ENCODE results near the gene ACD. TPM values are rescaled to one million over a fixed set of nuclear protein-coding genes. Genes with fewer than 3 reads are reported as not detected.
A peak's percentile ranks its signal among the peaks of the same experiment; 100 is the strongest.

The ACD gene
- total RNA-seq, 1 experiment from 2014 or later = 41.3 TPM

DNA sequence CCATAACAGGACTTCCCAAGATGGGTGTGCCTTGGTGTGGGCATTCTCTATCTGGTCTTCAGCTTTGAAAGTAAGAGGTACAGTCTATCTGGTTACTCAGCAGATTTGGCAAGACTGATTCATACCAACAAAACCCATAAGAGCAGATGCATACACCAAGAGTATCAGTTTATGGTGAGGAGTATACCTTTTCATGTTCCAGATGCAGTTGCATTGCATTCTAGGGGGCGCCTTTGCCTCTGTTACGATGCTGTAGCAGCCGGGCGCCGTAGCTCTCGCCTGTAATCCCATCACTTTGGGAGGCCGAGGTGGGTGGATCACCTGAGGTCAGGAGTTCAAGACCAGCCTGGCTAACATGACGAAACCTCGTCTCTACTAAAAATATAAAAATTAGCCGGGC lies 46.3 kb downstream of the ACD start:
- ATAC-seq = peak; percentile 80
- no peaks in the 10 kb centered on the region for H3K4me1 Mint-ChIP-seq
- CTCF ChIA-PET = interaction anchor here (0.6 to 2.3 kb wide), 15 partner anchors 10 to 93 kb away, joined by 3 to 17 read pairs (median 4); no protein-coding TSS in a partner anchor
- H3K27me3 Mint-ChIP-seq (ENCODE audit: low read depth) = no peaks in the 10 kb centered on the region
- POLR2A ChIA-PET = interaction anchor here (1.4 kb wide), 1 partner anchor 52 kb away, joined by 3 read pairs; the partner anchor contains the start of gene CTCF
- H3K4me3 Mint-ChIP-seq = no peak overlapping the region
- peak; percentile 73 for DNase-seq (ENCODE audit: low spot score)
- H3K36me3 Mint-ChIP-seq = peaks cover 47% of the 10 kb centered on the region
- no peak overlapping the region for H3K27ac Mint-ChIP-seq
- no peaks in the 10 kb centered on the region for H3K9me3 Mint-ChIP-seq
- TF ChIP-seq, protein P1, sequence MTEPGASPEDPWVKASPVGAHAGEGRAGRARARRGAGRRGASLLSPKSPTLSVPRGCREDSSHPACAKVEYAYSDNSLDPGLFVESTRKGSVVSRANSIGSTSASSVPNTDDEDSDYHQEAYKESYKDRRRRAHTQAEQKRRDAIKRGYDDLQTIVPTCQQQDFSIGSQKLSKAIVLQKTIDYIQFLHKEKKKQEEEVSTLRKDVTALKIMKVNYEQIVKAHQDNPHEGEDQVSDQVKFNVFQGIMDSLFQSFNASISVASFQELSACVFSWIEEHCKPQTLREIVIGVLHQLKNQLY (CRISPR knock-in tag; IDR thresholded peaks at IDR 0.05) = no peak
- TF ChIP-seq NR1H2 (CRISPR knock-in tag; IDR thresholded peaks at IDR 0.05) = no peak
- TF ChIP-seq TP53 (CRISPR knock-in tag; IDR thresholded peaks at IDR 0.05) = no peak
- TF ChIP-seq ZNF416 (CRISPR knock-in tag; IDR thresholded peaks at IDR 0.05) = no peak
- TF ChIP-seq, protein P2, sequence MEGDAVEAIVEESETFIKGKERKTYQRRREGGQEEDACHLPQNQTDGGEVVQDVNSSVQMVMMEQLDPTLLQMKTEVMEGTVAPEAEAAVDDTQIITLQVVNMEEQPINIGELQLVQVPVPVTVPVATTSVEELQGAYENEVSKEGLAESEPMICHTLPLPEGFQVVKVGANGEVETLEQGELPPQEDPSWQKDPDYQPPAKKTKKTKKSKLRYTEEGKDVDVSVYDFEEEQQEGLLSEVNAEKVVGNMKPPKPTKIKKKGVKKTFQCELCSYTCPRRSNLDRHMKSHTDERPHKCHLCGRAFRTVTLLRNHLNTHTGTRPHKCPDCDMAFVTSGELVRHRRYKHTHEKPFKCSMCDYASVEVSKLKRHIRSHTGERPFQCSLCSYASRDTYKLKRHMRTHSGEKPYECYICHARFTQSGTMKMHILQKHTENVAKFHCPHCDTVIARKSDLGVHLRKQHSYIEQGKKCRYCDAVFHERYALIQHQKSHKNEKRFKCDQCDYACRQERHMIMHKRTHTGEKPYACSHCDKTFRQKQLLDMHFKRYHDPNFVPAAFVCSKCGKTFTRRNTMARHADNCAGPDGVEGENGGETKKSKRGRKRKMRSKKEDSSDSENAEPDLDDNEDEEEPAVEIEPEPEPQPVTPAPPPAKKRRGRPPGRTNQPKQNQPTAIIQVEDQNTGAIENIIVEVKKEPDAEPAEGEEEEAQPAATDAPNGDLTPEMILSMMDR (IDR thresholded peaks at IDR 0.05) = peak; percentile 40; the same call in 1 of the 2 replicates
- TF ChIP-seq NFE2L1 (CRISPR knock-in tag; IDR thresholded peaks at IDR 0.05) = no peak
- TF ChIP-seq, protein P3, sequence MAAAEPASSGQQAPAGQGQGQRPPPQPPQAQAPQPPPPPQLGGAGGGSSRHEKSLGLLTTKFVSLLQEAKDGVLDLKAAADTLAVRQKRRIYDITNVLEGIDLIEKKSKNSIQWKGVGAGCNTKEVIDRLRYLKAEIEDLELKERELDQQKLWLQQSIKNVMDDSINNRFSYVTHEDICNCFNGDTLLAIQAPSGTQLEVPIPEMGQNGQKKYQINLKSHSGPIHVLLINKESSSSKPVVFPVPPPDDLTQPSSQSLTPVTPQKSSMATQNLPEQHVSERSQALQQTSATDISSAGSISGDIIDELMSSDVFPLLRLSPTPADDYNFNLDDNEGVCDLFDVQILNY (CRISPR knock-in tag; IDR thresholded peaks at IDR 0.05) = no peak
- TF ChIP-seq TEAD4 (CRISPR knock-in tag; IDR thresholded peaks at IDR 0.05) = no peak
- no peak for TF ChIP-seq NR2C2 (CRISPR knock-in tag; IDR thresholded peaks at IDR 0.05)
- no peak for TF ChIP-seq ELF4 (CRISPR knock-in tag; IDR thresholded peaks at IDR 0.05; ENCODE audit: low read depth)
- TF ChIP-seq GTF2I (CRISPR knock-in tag; conservative IDR thresholded peaks at IDR 0.05) = peak; percentile 46; the same call in 1 of the 2 replicates
- TF ChIP-seq SMAD3 (CRISPR knock-in tag; IDR thresholded peaks at IDR 0.05; ENCODE audit: borderline replicate concordance) = no peak
- TF ChIP-seq, protein P4, sequence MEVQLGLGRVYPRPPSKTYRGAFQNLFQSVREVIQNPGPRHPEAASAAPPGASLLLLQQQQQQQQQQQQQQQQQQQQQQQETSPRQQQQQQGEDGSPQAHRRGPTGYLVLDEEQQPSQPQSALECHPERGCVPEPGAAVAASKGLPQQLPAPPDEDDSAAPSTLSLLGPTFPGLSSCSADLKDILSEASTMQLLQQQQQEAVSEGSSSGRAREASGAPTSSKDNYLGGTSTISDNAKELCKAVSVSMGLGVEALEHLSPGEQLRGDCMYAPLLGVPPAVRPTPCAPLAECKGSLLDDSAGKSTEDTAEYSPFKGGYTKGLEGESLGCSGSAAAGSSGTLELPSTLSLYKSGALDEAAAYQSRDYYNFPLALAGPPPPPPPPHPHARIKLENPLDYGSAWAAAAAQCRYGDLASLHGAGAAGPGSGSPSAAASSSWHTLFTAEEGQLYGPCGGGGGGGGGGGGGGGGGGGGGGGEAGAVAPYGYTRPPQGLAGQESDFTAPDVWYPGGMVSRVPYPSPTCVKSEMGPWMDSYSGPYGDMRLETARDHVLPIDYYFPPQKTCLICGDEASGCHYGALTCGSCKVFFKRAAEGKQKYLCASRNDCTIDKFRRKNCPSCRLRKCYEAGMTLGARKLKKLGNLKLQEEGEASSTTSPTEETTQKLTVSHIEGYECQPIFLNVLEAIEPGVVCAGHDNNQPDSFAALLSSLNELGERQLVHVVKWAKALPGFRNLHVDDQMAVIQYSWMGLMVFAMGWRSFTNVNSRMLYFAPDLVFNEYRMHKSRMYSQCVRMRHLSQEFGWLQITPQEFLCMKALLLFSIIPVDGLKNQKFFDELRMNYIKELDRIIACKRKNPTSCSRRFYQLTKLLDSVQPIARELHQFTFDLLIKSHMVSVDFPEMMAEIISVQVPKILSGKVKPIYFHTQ (CRISPR knock-in tag; IDR thresholded peaks at IDR 0.05) = 0 out of 2 replicates have a peak, but pooled peaks have one; percentile 40
- TF ChIP-seq FOXJ3 (CRISPR knock-in tag; IDR thresholded peaks at IDR 0.05; ENCODE audit: borderline replicate concordance) = no peak
- TF ChIP-seq, protein P5, sequence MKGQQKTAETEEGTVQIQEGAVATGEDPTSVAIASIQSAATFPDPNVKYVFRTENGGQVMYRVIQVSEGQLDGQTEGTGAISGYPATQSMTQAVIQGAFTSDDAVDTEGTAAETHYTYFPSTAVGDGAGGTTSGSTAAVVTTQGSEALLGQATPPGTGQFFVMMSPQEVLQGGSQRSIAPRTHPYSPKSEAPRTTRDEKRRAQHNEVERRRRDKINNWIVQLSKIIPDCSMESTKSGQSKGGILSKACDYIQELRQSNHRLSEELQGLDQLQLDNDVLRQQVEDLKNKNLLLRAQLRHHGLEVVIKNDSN (CRISPR knock-in tag; IDR thresholded peaks at IDR 0.05) = no peak
- TF ChIP-seq, protein P6, sequence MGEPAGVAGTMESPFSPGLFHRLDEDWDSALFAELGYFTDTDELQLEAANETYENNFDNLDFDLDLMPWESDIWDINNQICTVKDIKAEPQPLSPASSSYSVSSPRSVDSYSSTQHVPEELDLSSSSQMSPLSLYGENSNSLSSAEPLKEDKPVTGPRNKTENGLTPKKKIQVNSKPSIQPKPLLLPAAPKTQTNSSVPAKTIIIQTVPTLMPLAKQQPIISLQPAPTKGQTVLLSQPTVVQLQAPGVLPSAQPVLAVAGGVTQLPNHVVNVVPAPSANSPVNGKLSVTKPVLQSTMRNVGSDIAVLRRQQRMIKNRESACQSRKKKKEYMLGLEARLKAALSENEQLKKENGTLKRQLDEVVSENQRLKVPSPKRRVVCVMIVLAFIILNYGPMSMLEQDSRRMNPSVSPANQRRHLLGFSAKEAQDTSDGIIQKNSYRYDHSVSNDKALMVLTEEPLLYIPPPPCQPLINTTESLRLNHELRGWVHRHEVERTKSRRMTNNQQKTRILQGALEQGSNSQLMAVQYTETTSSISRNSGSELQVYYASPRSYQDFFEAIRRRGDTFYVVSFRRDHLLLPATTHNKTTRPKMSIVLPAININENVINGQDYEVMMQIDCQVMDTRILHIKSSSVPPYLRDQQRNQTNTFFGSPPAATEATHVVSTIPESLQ (CRISPR knock-in tag; IDR thresholded peaks at IDR 0.05) = no peak
- no peak for TF ChIP-seq JAZF1 (CRISPR knock-in tag; IDR thresholded peaks at IDR 0.05)
- no peak for TF ChIP-seq CBFB (CRISPR knock-in tag; IDR thresholded peaks at IDR 0.05; ENCODE audit: low read depth)
- no peak for TF ChIP-seq TEAD1 (CRISPR knock-in tag; IDR thresholded peaks at IDR 0.05)
- no peak for TF ChIP-seq NFYB (CRISPR knock-in tag; conservative IDR thresholded peaks at IDR 0.05; ENCODE audit: low read depth)
- TF ChIP-seq, protein P7, sequence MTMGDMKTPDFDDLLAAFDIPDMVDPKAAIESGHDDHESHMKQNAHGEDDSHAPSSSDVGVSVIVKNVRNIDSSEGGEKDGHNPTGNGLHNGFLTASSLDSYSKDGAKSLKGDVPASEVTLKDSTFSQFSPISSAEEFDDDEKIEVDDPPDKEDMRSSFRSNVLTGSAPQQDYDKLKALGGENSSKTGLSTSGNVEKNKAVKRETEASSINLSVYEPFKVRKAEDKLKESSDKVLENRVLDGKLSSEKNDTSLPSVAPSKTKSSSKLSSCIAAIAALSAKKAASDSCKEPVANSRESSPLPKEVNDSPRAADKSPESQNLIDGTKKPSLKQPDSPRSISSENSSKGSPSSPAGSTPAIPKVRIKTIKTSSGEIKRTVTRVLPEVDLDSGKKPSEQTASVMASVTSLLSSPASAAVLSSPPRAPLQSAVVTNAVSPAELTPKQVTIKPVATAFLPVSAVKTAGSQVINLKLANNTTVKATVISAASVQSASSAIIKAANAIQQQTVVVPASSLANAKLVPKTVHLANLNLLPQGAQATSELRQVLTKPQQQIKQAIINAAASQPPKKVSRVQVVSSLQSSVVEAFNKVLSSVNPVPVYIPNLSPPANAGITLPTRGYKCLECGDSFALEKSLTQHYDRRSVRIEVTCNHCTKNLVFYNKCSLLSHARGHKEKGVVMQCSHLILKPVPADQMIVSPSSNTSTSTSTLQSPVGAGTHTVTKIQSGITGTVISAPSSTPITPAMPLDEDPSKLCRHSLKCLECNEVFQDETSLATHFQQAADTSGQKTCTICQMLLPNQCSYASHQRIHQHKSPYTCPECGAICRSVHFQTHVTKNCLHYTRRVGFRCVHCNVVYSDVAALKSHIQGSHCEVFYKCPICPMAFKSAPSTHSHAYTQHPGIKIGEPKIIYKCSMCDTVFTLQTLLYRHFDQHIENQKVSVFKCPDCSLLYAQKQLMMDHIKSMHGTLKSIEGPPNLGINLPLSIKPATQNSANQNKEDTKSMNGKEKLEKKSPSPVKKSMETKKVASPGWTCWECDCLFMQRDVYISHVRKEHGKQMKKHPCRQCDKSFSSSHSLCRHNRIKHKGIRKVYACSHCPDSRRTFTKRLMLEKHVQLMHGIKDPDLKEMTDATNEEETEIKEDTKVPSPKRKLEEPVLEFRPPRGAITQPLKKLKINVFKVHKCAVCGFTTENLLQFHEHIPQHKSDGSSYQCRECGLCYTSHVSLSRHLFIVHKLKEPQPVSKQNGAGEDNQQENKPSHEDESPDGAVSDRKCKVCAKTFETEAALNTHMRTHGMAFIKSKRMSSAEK (CRISPR knock-in tag; IDR thresholded peaks at IDR 0.05; ENCODE audit: borderline replicate concordance) = 0 out of 2 replicates have a peak, but pooled peaks have one; percentile 28
- no peak for TF ChIP-seq HMGA2 (CRISPR knock-in tag; IDR thresholded peaks at IDR 0.05)

All from WTC11 (cell line).